Adrenal gland (tissue), 12 donors: ENCODE data around the gene PIWIL4. TPM values are rescaled to one million over a fixed set of nuclear protein-coding genes. Genes with fewer than 3 reads are reported as not detected.

Source experiments
- DNase-seq, 7 donors: peaks; one replicate each; pipeline ENCODE4 v3.0.0-alpha.2; 2019 to 2020
- H3K27ac ChIP-seq, 5 donors: fragments of 200-600 bp; sonication (generic) in 4 of 5; 1 replicate in 3 of 5; 2 replicates in 2 of 5; pipeline versions ENCODE4 v1.5.1 to v1.8.0; 2016 to 2020; ENCODE audit warnings: mild to moderate bottlenecking in 1 of 5
- H3K27me3 ChIP-seq: fragments of 200-600 bp; 2 replicates; pipeline ENCODE4 v1.8.0; 2021
- H3K36me3 ChIP-seq, 2 donors: fragments of 200-600 bp; replicated peaks in 1 of 2; 1 replicate in 1 of 2; 2 replicates in 1 of 2; pipeline versions ENCODE4 v1.5.1 to v1.8.0; 2018 to 2022
- H3K4me1 ChIP-seq, 2 donors: fragments of 200-600 bp; replicated peaks in 1 of 2; 1 replicate in 1 of 2; 2 replicates in 1 of 2; pipeline versions ENCODE4 v1.5.1 to v1.8.0; 2018 to 2021
- H3K4me3 ChIP-seq, 4 donors: fragments of 200-600 bp; sonication (generic) in 3 of 4; one replicate each; pipeline ENCODE4 v1.5.1; 2016 to 2018
- H3K9me3 ChIP-seq, 3 donors: fragments of 200-600 bp; sonication (generic) in 1 of 3; replicated peaks in 1 of 3; 1 replicate in 2 of 3; 2 replicates in 1 of 3; pipeline versions ENCODE4 v1.5.1 to v1.8.0; 2016 to 2021
- CTCF ChIP-seq, 6 experiments: fragments of 450-650 bp in 4 of 6; fragments of 200-600 bp in 2 of 6; sonication (generic) in 1 of 6; IDR thresholded peaks; 1 replicate in 5 of 6; 2 replicates in 1 of 6; pipeline versions ENCODE4 v1.5.1 to v1.8.0; 2016 to 2021; ENCODE audit warnings: antibody characterized with exemption in 6 of 6, mild to moderate bottlenecking in 2 of 6, moderate library complexity in 1 of 6
- POLR2A ChIP-seq, 2 donors: fragments of 450-650 bp; IDR thresholded peaks; one replicate each; pipeline ENCODE4 v1.6.1; 2017; ENCODE audit warnings: antibody characterized with exemption in 2 of 2, mild to moderate bottlenecking in 2 of 2, moderate library complexity in 1 of 2
- WGBS, 4 donors: extraction: QIAGEN DNeasy Blood & Tissue Kit in 2 of 4; methylation state at CpG; one replicate each; pipeline versions ENCODE4 v1.1.5 to v1.1.7; 2013 to 2017; 5-methylcytosine and 5-hydroxymethylcytosine counted together
- intact Hi-C, 2 donors: fragments of 100-400 bp; cut with DNase I; formaldehyde crosslinking; loops; one replicate each; pipeline versions ENCODE4 v1.14.1 to v1.15.0; 2022 to 2023
- polyA plus RNA-seq, 3 donors: library from polyadenylated mRNA; stranded (reverse); fragments of 200-250 nt in 2 of 3; fragments of 350-450 nt in 1 of 3; fragmentation: Illumina TruSeq in 1 of 3; extraction: RNeasy Lipid Tissue Mini Kit (QIAGEN cat#74804) in 1 of 3; gene quantifications; one replicate each; pipeline ENCODE4 v1.2.3, GENCODE V29; 2013 to 2014
- total RNA-seq, 9 donors: library from RNA; depleted of rRNA in 4 of 9; stranded (reverse); fragments of >200 nt in 4 of 9; fragments of 120-200 nt in 1 of 9; fragmentation: NEBNext Ultra II Directional in 1 of 9; extraction: Animal tissue kit (Norgen Biotek cat#: 25700) in 1 of 9; gene quantifications; one replicate each; pipeline versions ENCODE4 v1.1.0 to v1.2.4, GENCODE V29; 2013 to 2023
- donor health status: healthy with polysubstance abuse.
- donor health status: Bipolar disorder and iron deficiency.
- donor health status: DM: yes; HTN: yes; CAD: no.
- donor health status: DM: no; HTN: no; CAD: no.
- donor health status: DM: no; HTN: no; CAD: no.
- donor health status: DM: yes; HTN: yes; CAD: no.

Gene PIWIL4
- total and polyA plus RNA-seq, 12 donors, result 0.12 to 3.0 (median 1.6) TPM

DNA sequence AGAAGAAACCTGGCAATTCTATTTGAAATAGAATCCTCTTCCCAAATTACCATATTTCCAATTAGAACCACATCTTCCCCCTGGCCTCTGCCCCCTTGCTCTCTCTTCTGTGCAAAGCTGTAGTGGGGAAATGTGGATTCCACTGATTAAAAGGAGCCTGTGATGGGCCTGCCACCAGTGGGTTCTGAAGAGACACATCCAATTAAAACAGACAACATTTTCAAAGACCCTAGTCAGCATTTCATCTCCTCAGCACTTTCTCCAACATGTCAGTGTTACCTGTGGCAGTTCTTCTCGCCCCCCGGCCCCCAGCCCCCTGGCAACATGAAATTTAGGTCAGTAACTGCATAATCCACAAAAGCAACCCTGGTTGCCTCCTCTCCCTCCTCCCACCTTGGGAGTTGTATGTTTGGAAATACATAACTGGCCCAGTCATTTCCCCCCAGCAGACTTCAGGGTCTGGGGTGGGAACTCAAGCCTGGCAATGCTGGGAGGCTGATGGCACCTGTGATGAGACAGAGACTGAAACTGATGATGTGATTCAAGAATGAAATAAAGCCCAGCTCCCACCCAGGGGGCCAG, 101.1 kb downstream of the PIWIL4 start:
- TF ChIP-seq CTCF (IDR thresholded peaks at IDR 0.05) (no peak), POLR2A (IDR thresholded peaks at IDR 0.05) (no peak)
- Histone ChIP-seq H3K27ac (no peak overlapping the region), H3K36me3 (no peaks in the 10 kb centered on the region), H3K9me3 (no peaks in the 10 kb centered on the region), H3K4me1 (no peaks in the 10 kb centered on the region), H3K27me3 (no peaks in the 10 kb centered on the region), H3K4me3 (no peak overlapping the region)
- DNase-seq, result no peak
- WGBS, 4 donors, result 82 to 88% (median 83%) methylated on average over 2 of the region's 2 CpGs
- intact Hi-C loops, result no loop called here

- no peak for DNase-seq
- Histone ChIP-seq H3K4me1 (no peaks in the 10 kb centered on the region), H3K4me3 (no peak overlapping the region), H3K36me3 (no peaks in the 10 kb centered on the region), H3K27ac (no peak overlapping the region), H3K27me3 (no peaks in the 10 kb centered on the region), H3K9me3 (no peaks in the 10 kb centered on the region)
- intact Hi-C loops, result no loop called here
- WGBS, 4 donors, result 68 to 74% (median 74%) methylated on average over 4 of the region's 4 CpGs
- TF ChIP-seq POLR2A (IDR thresholded peaks at IDR 0.05) (no peak), CTCF (IDR thresholded peaks at IDR 0.05) (no peak)
These were observed 101.9 kb downstream of the PIWIL4 start for GRCh38 chr11:94669023-94669422.

Other genes starting within 250 kb of the PIWIL4 start
- gene GPR83, start 165.9 kb upstream of the PIWIL4 start, total RNA-seq, result 1 to 10 TPM in 1 of 9 donors, under 1 TPM in 7, not detected in 1; 0.17 to 1.5 (median 0.42) TPM
- gene GPR83, start 165.9 kb upstream of the PIWIL4 start, polyA plus RNA-seq, result under 1 TPM; 0.20 to 0.55 (median 0.40) TPM
- 10 to 100 TPM in 7 of 9 donors, 1 to 10 TPM in 2; 7.6 to 29.0 (median 15.8) TPM for gene MRE11, start 73.5 kb upstream of the PIWIL4 start, total RNA-seq
- 1 to 10 TPM; 4.3 to 8.9 (median 5.0) TPM for gene MRE11, start 73.5 kb upstream of the PIWIL4 start, polyA plus RNA-seq
- gene ANKRD49, start 73.4 kb upstream of the PIWIL4 start, total RNA-seq, result 10 to 100 TPM in 7 of 9 donors, 1 to 10 TPM in 2; 5.0 to 26.0 (median 11.3) TPM
- 10 to 100 TPM; 18.1 to 33.7 (median 20.3) TPM for gene ANKRD49, start 73.4 kb upstream of the PIWIL4 start, polyA plus RNA-seq
- gene C11orf97, start 54.9 kb upstream of the PIWIL4 start, total RNA-seq, result under 1 TPM in 1 of 9 donors, not detected in 8; 0.17 TPM
- gene C11orf97, start 54.9 kb upstream of the PIWIL4 start, polyA plus RNA-seq, result not detected
- gene FUT4, start 23.4 kb upstream of the PIWIL4 start, total RNA-seq, result 1 to 10 TPM; 2.5 to 5.8 (median 4.2) TPM
- gene FUT4, start 23.4 kb upstream of the PIWIL4 start, polyA plus RNA-seq, result 1 to 10 TPM in 1 of 3 donors, under 1 TPM in 2; 0.61 to 1.4 (median 0.72) TPM
- 10 to 100 TPM; 15.6 to 26.7 (median 20.8) TPM for gene AMOTL1, start 201.0 kb downstream of the PIWIL4 start, total RNA-seq
- 10 to 100 TPM in 1 of 3 donors, 1 to 10 TPM in 2; 3.0 to 11.9 (median 6.6) TPM for gene AMOTL1, start 201.0 kb downstream of the PIWIL4 start, polyA plus RNA-seq